Smooth muscle cell (in vitro differentiated cells): ENCODE results near the gene TBXAS1. TPM values are rescaled to one million over a fixed set of nuclear protein-coding genes. Genes with fewer than 3 reads are reported as not detected.

Experiments
- DNase-seq: peaks from one replicate; lab custom pipeline; 2025; ENCODE audit not compliant: unreplicated experiment; lab: John Stamatoyannopoulos, UW
- H2AFZ ChIP-seq: fragments of 200-600 bp; sonication (generic); 2 replicates; pipeline ENCODE4 v1.6.0; 2016; ENCODE audit warnings: antibody characterized with exemption, low read depth, mild to moderate bottlenecking
- H3F3A ChIP-seq: fragments of 200-600 bp; sonication (generic); 2 replicates; pipeline ENCODE4 v1.6.0; 2017; ENCODE audit warnings: antibody characterized with exemption, low read depth
- H3K27ac ChIP-seq: fragments of 200-600 bp; sonication (generic); 2 replicates; pipeline ENCODE4 v1.5.1; 2016; ENCODE audit warnings: low read depth, mild to moderate bottlenecking
- H3K27me3 ChIP-seq: fragments of 200-600 bp; sonication (generic); 2 replicates; pipeline ENCODE4 v1.6.1; 2016; ENCODE audit warnings: low read depth, mild to moderate bottlenecking
- H3K36me3 ChIP-seq: fragments of 200-600 bp; sonication (generic); 2 replicates; pipeline ENCODE4 v1.5.1; 2016; ENCODE audit warnings: low read depth
- H3K4me1 ChIP-seq: fragments of 200-600 bp; sonication (generic); 2 replicates; pipeline ENCODE4 v1.5.1; 2016; ENCODE audit warnings: low read depth
- H3K4me2 ChIP-seq: fragments of 200-600 bp; sonication (generic); 2 replicates; pipeline ENCODE4 v1.6.0; 2016; ENCODE audit warnings: mild to moderate bottlenecking
- H3K4me3 ChIP-seq: fragments of 200-600 bp; sonication (generic); 2 replicates; pipeline ENCODE4 v1.5.1; 2016; ENCODE audit warnings: mild to moderate bottlenecking
- H3K79me2 ChIP-seq: fragments of 200-600 bp; sonication (generic); 2 replicates; pipeline ENCODE4 v1.6.0; 2016; ENCODE audit warnings: low read depth, mild to moderate bottlenecking
- H3K9ac ChIP-seq: fragments of 200-600 bp; sonication (generic); 2 replicates; pipeline ENCODE4 v1.6.0; 2016; ENCODE audit warnings: low read depth
- H3K9me3 ChIP-seq: fragments of 200-600 bp; sonication (generic); replicated peaks from 2 replicates; pipeline ENCODE4 v1.5.1; 2016; ENCODE audit warnings: low read depth
- H4K20me1 ChIP-seq: fragments of 200-600 bp; sonication (generic); 2 replicates; pipeline ENCODE4 v1.6.0; 2016; ENCODE audit warnings: low read depth
- CTCF ChIP-seq: fragments of 200-600 bp; sonication (generic); IDR thresholded peaks from 2 replicates; pipeline ENCODE4 v1.5.1; 2017; ENCODE audit warnings: borderline replicate concordance, mild to moderate bottlenecking, antibody characterized with exemption; ENCODE audit not compliant: insufficient read depth, poor library complexity, severe bottlenecking
- WGBS: methylation state at CpG from one replicate; pipeline ENCODE4 v1.1.7; 2016; ENCODE audit warnings: low lambda C conversion rate; 5-methylcytosine and 5-hydroxymethylcytosine counted together
- polyA plus RNA-seq: library from polyadenylated mRNA; unstranded; fragments of >200 nt; fragmentation: Nextera tagmentation; extraction: Ambion mirVana; gene quantifications from 2 replicates; pipeline ENCODE4 v1.2.1, GENCODE V29; 2016
- total RNA-seq: library from RNA; depleted of rRNA; stranded (reverse); fragments of >200 nt; gene quantifications from 2 replicates; pipeline ENCODE4 v1.2.3, GENCODE V29; 2014

The TBXAS1 gene
- total and polyA plus RNA-seq, 2 experiments from 2014 or later, result 0.51 TPM; not detected in 1

- Histone ChIP-seq H3K9ac (no peak overlapping the region), H3K9me3 (no peaks in the 10 kb centered on the region), H3K4me2 (peak overlapping the region; percentile 9), H3K4me1 (no peaks in the 10 kb centered on the region), H3K4me3 (no peak overlapping the region), H4K20me1 (no peaks in the 10 kb centered on the region), H3K27ac (peak overlapping the region; percentile 22), H3K36me3 (no peaks in the 10 kb centered on the region), H3F3A (peaks cover 3% of the 10 kb centered on the region), H2AFZ (no peak overlapping the region), H3K27me3 (no peaks in the 10 kb centered on the region), H3K79me2 (no peaks in the 10 kb centered on the region)
- 59% methylated on average over 10 of the region's 10 CpGs for WGBS
- no peak for DNase-seq
- no peak for TF ChIP-seq CTCF
Observed at GRCh38 chr7:139915268-139915863, 86.3 kb downstream of the TBXAS1 start.

GRCh38 chr7:139915864-139916716 lies 87.0 kb downstream of the TBXAS1 start:
- DNase-seq, result no peak
- H3F3A ChIP-seq, result peaks cover 3% of the 10 kb centered on the region
- H4K20me1 ChIP-seq, result no peaks in the 10 kb centered on the region
- no peak for TF ChIP-seq CTCF
- peak overlapping the region; percentile 2 for H3K4me2 ChIP-seq
- no peak overlapping the region for H2AFZ ChIP-seq
- H3K36me3 ChIP-seq, result no peaks in the 10 kb centered on the region
- peak overlapping the region; percentile 22 for H3K27ac ChIP-seq
- H3K4me1 ChIP-seq, result no peaks in the 10 kb centered on the region
- H3K9me3 ChIP-seq, result no peaks in the 10 kb centered on the region
- H3K27me3 ChIP-seq, result no peaks in the 10 kb centered on the region
- H3K4me3 ChIP-seq, result no peak overlapping the region
- WGBS, result 59% methylated on average over 10 of the region's 10 CpGs
- H3K9ac ChIP-seq, result no peak overlapping the region
- no peaks in the 10 kb centered on the region for H3K79me2 ChIP-seq

GRCh38 chr7:139916717-139917395 lies 87.8 kb downstream of the TBXAS1 start:
- H3K36me3 ChIP-seq, result no peaks in the 10 kb centered on the region
- no peak for DNase-seq
- H2AFZ ChIP-seq, result no peak overlapping the region

More at GRCh38 chr7:139916717-139917395, 87.8 kb downstream of the TBXAS1 start:
- Histone ChIP-seq H3K9ac (no peak overlapping the region), H3K9me3 (no peaks in the 10 kb centered on the region), H4K20me1 (no peaks in the 10 kb centered on the region), H3K79me2 (no peaks in the 10 kb centered on the region), H3K27me3 (no peaks in the 10 kb centered on the region), H3K4me2 (peak overlapping the region; percentile 36), H3F3A (peaks cover 3% of the 10 kb centered on the region), H3K4me3 (no peak overlapping the region), H3K4me1 (no peaks in the 10 kb centered on the region), H3K27ac (no peak overlapping the region)
- TF ChIP-seq CTCF, result no peak
- WGBS, result 89% methylated on average over 10 of the region's 10 CpGs
